ENCODE measurements around the gene DNAJC16. TPM values are rescaled to one million over a fixed set of nuclear protein-coding genes. Genes with fewer than 3 reads are reported as not detected.
"Not testable (repeated sequence)": the region's sequence is repeated elsewhere in the genome, so short reads cannot be mapped to it uniquely, and the experiment has no call there.

DNAJC16 gene
- polyA plus RNA-seq, 12 donors, result 12.2 to 20.4 (median 16.6) TPM; not detected in 1

GRCh38 chr1:15501208-15502032 is 25.2 kb upstream of the DNAJC16 start:
- peak; percentile 15 for DNase-seq

- no peak for DNase-seq
These were observed 22.2 kb upstream of the DNAJC16 start for GRCh38 chr1:15504436-15504835.

GRCh38 chr1:15506831-15507230 is 19.8 kb upstream of the DNAJC16 start:
- no peak for DNase-seq

GRCh38 chr1:15507278-15507677 is 19.4 kb upstream of the DNAJC16 start:
- no peak for DNase-seq

GRCh38 chr1:15508700-15509487 is 17.8 kb upstream of the DNAJC16 start:
- no peak for DNase-seq

- no peak for DNase-seq
These were observed 17.1 kb upstream of the DNAJC16 start for GRCh38 chr1:15509586-15509985.

- no peak for DNase-seq
These were observed 15.8 kb upstream of the DNAJC16 start for GRCh38 chr1:15510611-15511405.

GRCh38 chr1:15513192-15513591 is 13.5 kb upstream of the DNAJC16 start:
- DNase-seq, result no peak

- no peak for DNase-seq
These were observed 12.7 kb upstream of the DNAJC16 start for GRCh38 chr1:15513919-15514318.

- not testable (repeated sequence) for DNase-seq
These were observed 12.1 kb upstream of the DNAJC16 start for GRCh38 chr1:15514557-15514956.

GRCh38 chr1:15515022-15515663 is 11.5 kb upstream of the DNAJC16 start:
- DNase-seq, result no peak

- DNase-seq, result no peak
These were observed 7.0 kb upstream of the DNAJC16 start for GRCh38 chr1:15519625-15520024.

- DNase-seq, result not testable (repeated sequence)
These were observed 5.3 kb upstream of the DNAJC16 start for GRCh38 chr1:15521206-15521906.

- no peak for DNase-seq
These were observed 4.1 kb upstream of the DNAJC16 start for GRCh38 chr1:15522551-15522950.

- DNase-seq, result no peak
These were observed 3.3 kb upstream of the DNAJC16 start for GRCh38 chr1:15523104-15524020.

- no peak for DNase-seq
These were observed 2.7 kb upstream of the DNAJC16 start, which contains the start of gene CASP9 for GRCh38 chr1:15524021-15524282. Gene CASP9 (minus strand): TSS chr1:15524215. CDS start chr1:15524200, 15 bp downstream.

- DNase-seq, result peak; percentile 99
These were observed 2.2 kb upstream of the DNAJC16 start for GRCh38 chr1:15524283-15525049.

- peak; percentile 31 for DNase-seq
These were observed 1.3 kb upstream of the DNAJC16 start for GRCh38 chr1:15525050-15526020.

Measured in muscle of arm (tissue), 12 donors.